B cell (primary cell): Measurements from ENCODE around the gene IPMK.

Experiments
- CTCF ChIP-seq: fragments of 200-600 bp; IDR thresholded peaks from one replicate; pipeline ENCODE4 v1.8.0; 2022; ENCODE audit warnings: antibody characterized with exemption, mild to moderate bottlenecking
- EZH2 ChIP-seq: IDR thresholded peaks from 2 replicates; pipeline ENCODE4 v1.6.1; 2012; ENCODE audit warnings: borderline replicate concordance, low read depth, mild to moderate bottlenecking, moderate library complexity, low read length; ENCODE audit not compliant: insufficient read depth, poor library complexity, severe bottlenecking

- TF ChIP-seq EZH2 (no peak), CTCF (no peak)
These were observed 103.2 kb downstream of the IPMK start for GRCh38 chr10:58164517-58164916.
